Endothelial cell of umbilical vein (primary cell): ENCODE measurements around the gene FRMPD1. TPM values are rescaled to one million over a fixed set of nuclear protein-coding genes. Genes with fewer than 3 reads are reported as not detected.

Experiments
- BruUV-seq: library from RNA; stranded (reverse); fragments of 400-500 nt; replicated peaks from 2 replicates; lab custom pipeline; 2021; lab: Mats Ljungman, UMichigan
- CTCF ChIA-PET: fragments of 300-600, 350-600 bp; sonication (Branson Sonifier 250); formaldehyde crosslinking; loops from one replicate; lab custom pipeline; 2021; ENCODE audit warnings: antibody characterized with exemption, inconsistent platforms; lab: Charles Lee
- POLR2A ChIA-PET: fragments of 300-600, 350-600 bp; sonication (Branson Sonifier 250); formaldehyde crosslinking; loops from one replicate; lab custom pipeline; 2021; ENCODE audit warnings: antibody characterized with exemption, inconsistent platforms; lab: Charles Lee
- DNase-seq: peaks from one replicate; pipeline ENCODE4 v3.0.0-alpha.2; 2011; ENCODE audit warnings: low read depth, low spot score
- FAIRE-seq: peaks from 2 replicates; lab custom pipeline; 2011; peaks lifted over from hg19 to GRCh38; lab: Jason Lieb, UNC
- H2AFZ ChIP-seq: 2 replicates; pipeline ENCODE4 v1.6.0; 2012; ENCODE audit warnings: low read depth, low read length, control low read depth, inconsistent platforms
- H3K27ac ChIP-seq: 2 replicates; pipeline ENCODE4 v1.5.1; 2011; ENCODE audit warnings: low read depth, mild to moderate bottlenecking, control low read depth, low read length, moderate library complexity; ENCODE audit not compliant: insufficient read depth
- H3K27me3 ChIP-seq, 2 experiments: 2 replicates each; pipeline versions ENCODE4 v1.6.0 to v1.6.1; 2011; ENCODE audit warnings: low read length in 2 of 2, mixed read lengths in 1 of 2; ENCODE audit not compliant: control insufficient read depth in 2 of 2, insufficient read depth in 2 of 2
- H3K36me3 ChIP-seq, 2 experiments: 2 replicates in 1 of 2; 3 replicates in 1 of 2; pipeline ENCODE4 v1.5.1; 2011; ENCODE audit warnings: low read length in 2 of 2, mild to moderate bottlenecking in 1 of 2, moderate library complexity in 1 of 2; ENCODE audit not compliant: control insufficient read depth in 2 of 2, insufficient read depth in 2 of 2; ENCODE audit errors: extremely low read depth in 1 of 2
- H3K4me1 ChIP-seq: 3 replicates; pipeline ENCODE4 v1.5.1; 2011; ENCODE audit warnings: mild to moderate bottlenecking, low read length; ENCODE audit not compliant: control insufficient read depth, insufficient read depth; ENCODE audit errors: extremely low read depth
- H3K4me2 ChIP-seq: 2 replicates; pipeline ENCODE4 v1.6.1; 2011; ENCODE audit warnings: low read length, control low read depth, mixed read lengths; ENCODE audit not compliant: insufficient read depth
- H3K4me3 ChIP-seq, 3 experiments: fragments of 200-600 bp in 1 of 3; sonication (generic), shearing (Covaris generic) in 1 of 3; replicated peaks in 1 of 3; 2 replicates each; pipeline ENCODE4 v1.5.1; 2011 to 2016; ENCODE audit warnings: control low read depth in 3 of 3, low read length in 3 of 3, mild to moderate bottlenecking in 2 of 3, inconsistent platforms in 1 of 3, low read depth in 1 of 3, moderate library complexity in 1 of 3; ENCODE audit not compliant: insufficient read depth in 1 of 3
- H3K79me2 ChIP-seq: 2 replicates; pipeline ENCODE4 v1.6.0; 2012; ENCODE audit warnings: low read length, inconsistent platforms; ENCODE audit not compliant: control insufficient read depth, insufficient read depth
- H3K9ac ChIP-seq: replicated peaks from 2 replicates; pipeline ENCODE3; 2011; ENCODE audit warnings: low read length, control low read depth; ENCODE audit not compliant: insufficient read depth; ENCODE audit errors: extremely low read depth
- H3K9me1 ChIP-seq: replicated peaks from 3 replicates; pipeline ENCODE4 v1.6.0; 2011; ENCODE audit warnings: mild to moderate bottlenecking, low read length; ENCODE audit not compliant: control insufficient read depth, insufficient read depth; ENCODE audit errors: extremely low read depth
- H3K9me3 ChIP-seq: replicated peaks from 2 replicates; pipeline ENCODE4 v1.5.1; 2012; ENCODE audit warnings: low read length, inconsistent platforms; ENCODE audit not compliant: control insufficient read depth, insufficient read depth
- H4K20me1 ChIP-seq: replicated peaks from 2 replicates; pipeline ENCODE3; 2011; ENCODE audit warnings: mild to moderate bottlenecking, low read length; ENCODE audit not compliant: control insufficient read depth, insufficient read depth; ENCODE audit errors: extremely low read depth
- CTCF ChIP-seq, 2 donors: IDR thresholded peaks; 1 replicate in 1 of 2; 2 replicates in 1 of 2; pipeline ENCODE4 v1.5.1; 2011; ENCODE audit warnings: low read length in 2 of 2, mild to moderate bottlenecking in 2 of 2, moderate library complexity in 2 of 2, control low read depth in 1 of 2, inconsistent platforms in 1 of 2, low read depth in 1 of 2; ENCODE audit not compliant: insufficient read depth in 1 of 2; ENCODE audit errors: extremely low read depth in 1 of 2
- EZH2 ChIP-seq: IDR thresholded peaks from 2 replicates; pipeline ENCODE4 v1.6.1; 2012; ENCODE audit warnings: borderline replicate concordance, low read depth, mild to moderate bottlenecking, moderate library complexity, low read length, inconsistent platforms; ENCODE audit not compliant: severe bottlenecking
- FOS ChIP-seq: IDR thresholded peaks from 2 replicates; pipeline ENCODE4 v1.6.1; 2011; ENCODE audit warnings: mild to moderate bottlenecking, low read length, moderate library complexity, borderline replicate concordance; ENCODE audit not compliant: insufficient read depth
- GATA2 ChIP-seq: IDR thresholded peaks from 2 replicates; pipeline ENCODE4 v1.7.0; 2011; ENCODE audit warnings: low read depth, mild to moderate bottlenecking, moderate library complexity, mixed read lengths, low read length; ENCODE audit not compliant: insufficient read length, insufficient read depth
- JUN ChIP-seq: IDR thresholded peaks from 2 replicates; pipeline ENCODE4 v1.6.1; 2011; ENCODE audit warnings: borderline replicate concordance, low read depth; ENCODE audit not compliant: insufficient read length, insufficient read depth
- MAX ChIP-seq: IDR thresholded peaks from 2 replicates; pipeline ENCODE4 v1.6.1; 2011; ENCODE audit not compliant: insufficient read depth, insufficient read length
- MYC ChIP-seq: IDR thresholded peaks from one replicate; pipeline ENCODE4 v1.6.1; 2011; ENCODE audit warnings: mild to moderate bottlenecking, low read depth, low read length
- POLR2A ChIP-seq: IDR thresholded peaks from 2 replicates; pipeline ENCODE4 v1.6.1; 2012; ENCODE audit warnings: low read depth, mild to moderate bottlenecking, control low read depth, low read length
- POLR2AphosphoS5 ChIP-seq: IDR thresholded peaks from 2 replicates; pipeline ENCODE4 v1.6.1; 2012; ENCODE audit warnings: low read depth, mild to moderate bottlenecking, control low read depth, low read length, moderate library complexity; ENCODE audit not compliant: insufficient read depth
- dilution Hi-C: fragments of 300-500 bp; cut with MboI; formaldehyde crosslinking; loops from one replicate; pipeline ENCODE4 v1.15.0; 2019; ENCODE audit warnings: low sequenced_read_pairs; ENCODE audit not compliant: extremely low pct_ligation_motif_present
- intact Hi-C: fragments of 100-400 bp; cut with micrococcal nuclease; formaldehyde crosslinking; loops from one replicate; pipeline ENCODE4 v1.10.0; 2022
- polyA plus RNA-seq, 4 experiments: library from polyadenylated mRNA; depleted of rRNA in 3 of 4; stranded (reverse) in 3 of 4; unstranded in 1 of 4; fragments of >200 nt; gene quantifications; 2 replicates each; pipeline versions ENCODE4 v1.2.1 to v1.2.3, GENCODE V29; 2011 to 2012; ENCODE audit warnings: missing spikeins in 1 of 4
- total RNA-seq: library from RNA; stranded (reverse); gene quantifications from 2 replicates; pipeline ENCODE4 v1.2.3, GENCODE V29; 2021

FRMPD1 gene
- total and polyA plus RNA-seq, 2 donors (not counting 3 experiments of a cell fraction or from before 2014, with no cell fraction given): not detected

GRCh38 chr9:37626708-37627292 lies 24.0 kb upstream of the FRMPD1 start:
- H4K20me1 ChIP-seq: no peaks in the 10 kb centered on the region
- no peak overlapping the region for H3K27ac ChIP-seq
- POLR2A ChIA-PET: no interaction called here
- TF ChIP-seq GATA2: no peak
- no peak for TF ChIP-seq MYC
- TF ChIP-seq JUN: no peak
- TF ChIP-seq FOS: no peak
- TF ChIP-seq MAX: no peak
- no peak for TF ChIP-seq POLR2AphosphoS5
- no peak for TF ChIP-seq CTCF (IDR thresholded peaks at IDR 0.05; ENCODE audit: extremely low read depth in 1 of 2, insufficient read depth in 1 of 2, low read depth in 1 of 2, low read length in 2 of 2)
- TF ChIP-seq POLR2A: no peak
- TF ChIP-seq EZH2: no peak
- H3K27me3 ChIP-seq: peaks cover 7 to 8% of the 10 kb centered on the region in 2 experiments
- no TSS peak for BruUV-seq
- no peak overlapping the region for H3K9ac ChIP-seq
- intact Hi-C loops (no loop called here), dilution Hi-C loops (no loop called here)
- H3K36me3 ChIP-seq: no peaks in the 10 kb centered on the region
- CTCF ChIA-PET: interaction anchor here (0.7 to 2.6 kb wide), 2 partner anchors 13 to 643 kb away, joined by 3 to 8 read pairs; no protein-coding TSS in a partner anchor
- no peaks in the 10 kb centered on the region for H3K9me1 ChIP-seq
- H3K4me2 ChIP-seq: no peak overlapping the region
- DNase-seq (no peak), FAIRE-seq (no peak)
- no peaks in the 10 kb centered on the region for H3K79me2 ChIP-seq
- no peaks in the 10 kb centered on the region for H3K9me3 ChIP-seq
- H2AFZ ChIP-seq: no peak overlapping the region
- no peak overlapping the region for H3K4me3 ChIP-seq
- no peaks in the 10 kb centered on the region for H3K4me1 ChIP-seq
